Subcutaneous adipose tissue (tissue), 4 donors: ENCODE measurements around the gene KCNK4. TPM values are rescaled to one million over a fixed set of nuclear protein-coding genes. Genes with fewer than 3 reads are reported as not detected.

Source experiments
- CTCF ChIP-seq: fragments of 450-650 bp; IDR thresholded peaks from one replicate; pipeline ENCODE4 v1.5.1; 2016; ENCODE audit warnings: low read depth, mild to moderate bottlenecking, control low read depth, antibody characterized with exemption, moderate library complexity
- total RNA-seq, 4 donors: library from RNA; depleted of rRNA; stranded (reverse); fragments of >200 nt; gene quantifications; one replicate each; pipeline ENCODE4 v1.1.0, GENCODE V29; 2016

The KCNK4 gene
- not detected for total RNA-seq

- TF ChIP-seq CTCF: no peak
Observed at GRCh38 chr11:64291262-64291751, at the start of gene KCNK4. TSS of gene KCNK4 (plus strand) at chr11:64291302. CDS start at chr11:64293019, 1,717 bp downstream.

- TF ChIP-seq CTCF: no peak
Observed at GRCh38 chr11:64241491-64242374, 49.4 kb upstream of the KCNK4 start.

GRCh38 chr11:64243236-64243854, 47.8 kb upstream of the KCNK4 start:
- no peak for TF ChIP-seq CTCF

GRCh38 chr11:64244107-64244506, 47.0 kb upstream of the KCNK4 start:
- TF ChIP-seq CTCF: no peak

GRCh38 chr11:64244966-64245365, 46.1 kb upstream of the KCNK4 start:
- TF ChIP-seq CTCF: no peak

- TF ChIP-seq CTCF: no peak
Observed at GRCh38 chr11:64245401-64245796, 45.7 kb upstream of the KCNK4 start.
